Activated CD4-positive, alpha-beta T cell treated with anti-CD3 and anti-CD28 coated beads, Interleukin-2, amount 50 U/mL, for 4 hours (primary cell): ENCODE data around the gene RPL14.
"Not testable (repeated sequence)": the region's sequence is repeated elsewhere in the genome, so short reads cannot be mapped to it uniquely, and the experiment has no call there.

Experiments used
- DNase-seq, 2 experiments: peaks; one replicate each; pipeline ENCODE4 v3.0.0-alpha.2; 2020

The RPL14 gene

GRCh38 chr3:40456940-40457823 lies at the start of gene RPL14:
Gene RPL14, plus strand, starts transcription at chr3:40457339. Its CDS starts 133 bp downstream, at chr3:40457472.
- peak; percentile 93 to 95 for DNase-seq

GRCh38 chr3:40407611-40408010 lies 49.5 kb upstream of the RPL14 start:
- DNase-seq: no peak

GRCh38 chr3:40414270-40414669 lies 42.9 kb upstream of the RPL14 start:
- no peak for DNase-seq

- DNase-seq: no peak
These were observed 39.1 kb upstream of the RPL14 start for GRCh38 chr3:40417845-40418543.

GRCh38 chr3:40422861-40423260 lies 34.3 kb upstream of the RPL14 start:
- DNase-seq: no peak

- DNase-seq: no peak
These were observed 30.0 kb upstream of the RPL14 start for GRCh38 chr3:40427045-40427669.

- no peak for DNase-seq
These were observed 24.3 kb upstream of the RPL14 start for GRCh38 chr3:40432793-40433192.

- no peak for DNase-seq
These were observed 19.2 kb upstream of the RPL14 start for GRCh38 chr3:40437889-40438288.

- DNase-seq: no peak
These were observed 12.1 kb upstream of the RPL14 start for GRCh38 chr3:40445062-40445461.

GRCh38 chr3:40445880-40446279 lies 11.3 kb upstream of the RPL14 start:
- DNase-seq: no peak

GRCh38 chr3:40450438-40450837 lies 6.7 kb upstream of the RPL14 start:
- DNase-seq: no peak

GRCh38 chr3:40451551-40451950 lies 5.6 kb upstream of the RPL14 start:
- no peak for DNase-seq

- no peak for DNase-seq
These were observed 5.1 kb upstream of the RPL14 start for GRCh38 chr3:40452057-40452456.

- DNase-seq: no peak
These were observed 4.6 kb upstream of the RPL14 start for GRCh38 chr3:40452562-40452875.

GRCh38 chr3:40452876-40453730 lies 4.0 kb upstream of the RPL14 start:
- DNase-seq: peak; percentile 94 to 95

- DNase-seq: no peak
These were observed 3.2 kb upstream of the RPL14 start for GRCh38 chr3:40453933-40454332.

GRCh38 chr3:40455328-40455727 lies 1.8 kb upstream of the RPL14 start:
- DNase-seq: no peak

GRCh38 chr3:40456279-40456939 lies 730 bp upstream of the RPL14 start:
- DNase-seq: no peak

- DNase-seq: no peak
These were observed 1.3 kb downstream of the RPL14 start for GRCh38 chr3:40458473-40458872.

- DNase-seq: not testable (repeated sequence)
These were observed 3.3 kb downstream of the RPL14 start for GRCh38 chr3:40460481-40460880.

GRCh38 chr3:40461161-40461560 lies 4.0 kb downstream of the RPL14 start:
- DNase-seq: no peak

GRCh38 chr3:40462838-40463237 lies 5.7 kb downstream of the RPL14 start:
- not testable (repeated sequence) for DNase-seq
